GM23338 (cell line): Measurements from ENCODE around the gene POPDC2. TPM values are rescaled to one million over a fixed set of nuclear protein-coding genes. Genes with fewer than 3 reads are reported as not detected.

Experiments used
- ATAC-seq: fragments of 200-7000 bp; cut with Tn5 transposase; 3 replicates; pipeline ENCODE4 v1.9.1; 2020
- DNase-seq: peaks from one replicate; pipeline ENCODE4 v3.0.0-alpha.2; 2015; ENCODE audit warnings: low spot score
- H2AFZ ChIP-seq: fragments of 200-600 bp; sonication (generic); 2 replicates; pipeline ENCODE4 v1.8.0; 2016; ENCODE audit warnings: antibody characterized with exemption, mild to moderate bottlenecking, moderate library complexity
- H3F3A ChIP-seq: fragments of 200-600 bp; sonication (generic); replicated peaks from 2 replicates; pipeline ENCODE4 v1.8.0; 2017; ENCODE audit warnings: antibody characterized with exemption, mixed run types, low read depth
- H3K27ac ChIP-seq: fragments of 200-600 bp; sonication (generic); 2 replicates; pipeline ENCODE4 v1.6.1; 2016; ENCODE audit warnings: low read depth
- H3K27me3 ChIP-seq: fragments of 200-600 bp; sonication (generic); 2 replicates; pipeline ENCODE4 v1.8.0; 2016; ENCODE audit warnings: mild to moderate bottlenecking, mixed run types, moderate library complexity; ENCODE audit not compliant: insufficient read depth
- H3K36me3 ChIP-seq: fragments of 200-600 bp; sonication (generic); 2 replicates; pipeline ENCODE4 v1.8.0; 2016; ENCODE audit warnings: mild to moderate bottlenecking; ENCODE audit not compliant: insufficient read depth
- H3K4me1 ChIP-seq: fragments of 200-600 bp; sonication (generic); 2 replicates; pipeline ENCODE4 v1.8.0; 2016; ENCODE audit warnings: mild to moderate bottlenecking, moderate library complexity; ENCODE audit not compliant: insufficient read depth
- H3K4me2 ChIP-seq: fragments of 200-600 bp; sonication (generic); 2 replicates; pipeline ENCODE4 v1.7.1; 2017; ENCODE audit warnings: mixed run types
- H3K4me3 ChIP-seq: fragments of 200-600 bp; sonication (generic); 2 replicates; pipeline ENCODE4 v1.6.1; 2016; ENCODE audit warnings: mixed run types
- H3K79me2 ChIP-seq: fragments of 200-600 bp; sonication (generic); replicated peaks from 2 replicates; pipeline ENCODE4 v1.8.0; 2017; ENCODE audit warnings: mild to moderate bottlenecking; ENCODE audit not compliant: insufficient read depth
- H3K9me2 ChIP-seq: fragments of 200-600 bp; sonication (generic); 2 replicates; pipeline ENCODE4 v1.8.0; 2017; ENCODE audit not compliant: insufficient read depth
- H4K20me1 ChIP-seq: fragments of 200-600 bp; sonication (generic); replicated peaks from 2 replicates; pipeline ENCODE4 v1.8.0; 2017; ENCODE audit warnings: mild to moderate bottlenecking; ENCODE audit not compliant: insufficient read depth
- H3K27ac Mint-ChIP-seq: 2 replicates; pipeline ENCODE4 v1.8.0; 2020; ENCODE audit warnings: inconsistent platforms, mild to moderate bottlenecking, moderate library complexity, mixed read lengths
- H3K27me3 Mint-ChIP-seq: 3 replicates; pipeline ENCODE4 v1.8.0; 2022; ENCODE audit warnings: low read depth, mild to moderate bottlenecking, moderate library complexity, mixed read lengths, inconsistent platforms; ENCODE audit not compliant: insufficient read depth, poor library complexity
- H3K36me3 Mint-ChIP-seq: 3 replicates; pipeline ENCODE4 v1.8.0; 2021; ENCODE audit warnings: low read depth, mild to moderate bottlenecking, inconsistent platforms, moderate library complexity, mixed read lengths
- H3K4me1 Mint-ChIP-seq: 3 replicates; pipeline ENCODE4 v1.8.0; 2020; ENCODE audit warnings: mild to moderate bottlenecking, inconsistent platforms, mixed read lengths
- H3K4me3 Mint-ChIP-seq: 3 replicates; pipeline ENCODE4 v1.8.0; 2021; ENCODE audit warnings: moderate library complexity, mild to moderate bottlenecking, inconsistent platforms, mixed read lengths
- H3K9me3 Mint-ChIP-seq: 3 replicates; pipeline ENCODE4 v1.8.0; 2020; ENCODE audit warnings: moderate library complexity, mild to moderate bottlenecking, inconsistent platforms, mixed read lengths
- CREB1 ChIP-seq: fragments of 250-450 bp; sonication (Bioruptor Pico); IDR thresholded peaks from 2 replicates; pipeline ENCODE4 v1.5.0; 2020; ENCODE audit warnings: low read depth, mild to moderate bottlenecking, moderate library complexity
- EZH2phosphoT487 ChIP-seq: fragments of 200-600 bp; sonication (generic); IDR thresholded peaks from one replicate; pipeline ENCODE4 v1.8.1; 2018; ENCODE audit warnings: antibody characterized with exemption; ENCODE audit not compliant: unreplicated experiment
- JUNB ChIP-seq: IDR thresholded peaks from one replicate; pipeline ENCODE4 v1.6.1; 2016; ENCODE audit warnings: antibody characterized with exemption; ENCODE audit not compliant: unreplicated experiment
- NANOG ChIP-seq: IDR thresholded peaks from 2 replicates; pipeline ENCODE4 v1.6.1; 2016; ENCODE audit warnings: antibody characterized with exemption, borderline replicate concordance
- POLR2AphosphoS5 ChIP-seq: IDR thresholded peaks from 2 replicates; pipeline ENCODE4 v1.6.1; 2016; ENCODE audit warnings: antibody characterized with exemption, low read depth
- ZNF114 ChIP-seq: fragments of 250-450 bp; sonication (Bioruptor Pico); IDR thresholded peaks from 2 replicates; pipeline ENCODE4 v1.5.0; 2020; ENCODE audit warnings: mild to moderate bottlenecking, moderate library complexity
- ZNF331 ChIP-seq: fragments of 250-450 bp; sonication (Bioruptor Pico); IDR thresholded peaks from 2 replicates; pipeline ENCODE4 v1.5.0; 2020; ENCODE audit warnings: low read depth, mild to moderate bottlenecking, moderate library complexity
- polyA plus RNA-seq: library from polyadenylated mRNA; unstranded; fragments of >200 nt; fragmentation: Nextera tagmentation; extraction: Ambion mirVana; gene quantifications from 2 replicates; pipeline ENCODE4 v1.2.1, GENCODE V29; 2016
- total RNA-seq: library from RNA; depleted of rRNA; stranded (reverse); fragments of >200 nt; shearing (Covaris generic); gene quantifications from 2 replicates; pipeline ENCODE4 v1.2.3, GENCODE V29; 2014
- TF ChIP-seq, protein P1 (sequence below): fragments of 250-450 bp; sonication (Bioruptor Pico); IDR thresholded peaks from 2 replicates; pipeline ENCODE4 v1.5.0; 2020; ENCODE audit warnings: mild to moderate bottlenecking, moderate library complexity
- TF ChIP-seq, protein P2 (sequence below): IDR thresholded peaks from one replicate; pipeline ENCODE4 v1.6.1; 2018; ENCODE audit warnings: antibody characterized with exemption; ENCODE audit not compliant: unreplicated experiment
- TF ChIP-seq, protein P3 (sequence below), 2 experiments: fragments of 200-600 bp in 1 of 2; sonication (generic) in 1 of 2; conservative IDR thresholded peaks; 2 replicates each; pipeline versions ENCODE4 v1.5.1 to v1.6.1; 2016 to 2017; ENCODE audit warnings: antibody characterized with exemption in 2 of 2, low read depth in 2 of 2, mild to moderate bottlenecking in 2 of 2, moderate library complexity in 1 of 2

POPDC2 gene
- total and polyA plus RNA-seq, 2 experiments from 2014 or later: 0.36 TPM; not detected in 1

DNA sequence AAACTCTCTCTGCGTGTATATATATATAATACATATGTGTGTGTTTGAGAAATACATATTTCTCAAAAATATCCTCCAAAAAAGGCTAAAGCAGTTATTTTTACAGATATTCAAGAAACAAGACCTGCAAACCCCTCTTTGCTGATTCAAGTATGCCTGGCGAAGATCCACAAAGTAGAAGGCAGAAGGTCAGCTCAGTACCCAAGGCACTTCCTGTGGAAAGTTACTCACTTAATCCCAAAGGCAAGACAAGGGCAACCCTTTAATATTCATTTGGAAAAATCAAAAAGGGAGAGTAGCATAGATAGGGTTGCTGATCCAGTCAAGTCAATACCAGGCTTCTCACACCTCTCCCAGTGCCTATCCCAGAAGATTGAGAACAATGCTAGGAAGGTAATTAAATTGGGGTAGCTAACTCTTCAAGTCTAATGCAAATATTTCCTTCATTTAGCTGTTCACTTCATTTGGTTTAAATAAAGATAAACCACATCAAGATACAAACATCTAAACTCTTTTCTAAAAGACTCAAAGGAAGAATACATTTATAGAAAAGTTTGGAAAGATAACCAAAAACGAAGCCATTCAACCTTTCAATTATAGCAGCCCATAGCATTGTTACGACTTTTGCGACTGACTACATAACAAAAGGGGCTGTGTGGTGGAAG lies 9.6 kb upstream of the POPDC2 start:
- Mint-ChIP-seq H3K27me3 (no peaks in the 10 kb centered on the region), H3K36me3 (peaks cover 42% of the 10 kb centered on the region), H3K4me3 (no peak overlapping the region), H3K27ac (no peak overlapping the region), H3K4me1 (no peaks in the 10 kb centered on the region; the same call in 2 of the 3 replicates), H3K9me3 (no peaks in the 10 kb centered on the region)
- no peaks in the 10 kb centered on the region for H3F3A ChIP-seq
- no peaks in the 10 kb centered on the region for H3K4me1 ChIP-seq
- no peak for ATAC-seq
- H4K20me1 ChIP-seq: no peaks in the 10 kb centered on the region
- H3K9me2 ChIP-seq: no peaks in the 10 kb centered on the region
- TF ChIP-seq ZNF114 (CRISPR knock-in tag): no peak
- TF ChIP-seq, protein P1, sequence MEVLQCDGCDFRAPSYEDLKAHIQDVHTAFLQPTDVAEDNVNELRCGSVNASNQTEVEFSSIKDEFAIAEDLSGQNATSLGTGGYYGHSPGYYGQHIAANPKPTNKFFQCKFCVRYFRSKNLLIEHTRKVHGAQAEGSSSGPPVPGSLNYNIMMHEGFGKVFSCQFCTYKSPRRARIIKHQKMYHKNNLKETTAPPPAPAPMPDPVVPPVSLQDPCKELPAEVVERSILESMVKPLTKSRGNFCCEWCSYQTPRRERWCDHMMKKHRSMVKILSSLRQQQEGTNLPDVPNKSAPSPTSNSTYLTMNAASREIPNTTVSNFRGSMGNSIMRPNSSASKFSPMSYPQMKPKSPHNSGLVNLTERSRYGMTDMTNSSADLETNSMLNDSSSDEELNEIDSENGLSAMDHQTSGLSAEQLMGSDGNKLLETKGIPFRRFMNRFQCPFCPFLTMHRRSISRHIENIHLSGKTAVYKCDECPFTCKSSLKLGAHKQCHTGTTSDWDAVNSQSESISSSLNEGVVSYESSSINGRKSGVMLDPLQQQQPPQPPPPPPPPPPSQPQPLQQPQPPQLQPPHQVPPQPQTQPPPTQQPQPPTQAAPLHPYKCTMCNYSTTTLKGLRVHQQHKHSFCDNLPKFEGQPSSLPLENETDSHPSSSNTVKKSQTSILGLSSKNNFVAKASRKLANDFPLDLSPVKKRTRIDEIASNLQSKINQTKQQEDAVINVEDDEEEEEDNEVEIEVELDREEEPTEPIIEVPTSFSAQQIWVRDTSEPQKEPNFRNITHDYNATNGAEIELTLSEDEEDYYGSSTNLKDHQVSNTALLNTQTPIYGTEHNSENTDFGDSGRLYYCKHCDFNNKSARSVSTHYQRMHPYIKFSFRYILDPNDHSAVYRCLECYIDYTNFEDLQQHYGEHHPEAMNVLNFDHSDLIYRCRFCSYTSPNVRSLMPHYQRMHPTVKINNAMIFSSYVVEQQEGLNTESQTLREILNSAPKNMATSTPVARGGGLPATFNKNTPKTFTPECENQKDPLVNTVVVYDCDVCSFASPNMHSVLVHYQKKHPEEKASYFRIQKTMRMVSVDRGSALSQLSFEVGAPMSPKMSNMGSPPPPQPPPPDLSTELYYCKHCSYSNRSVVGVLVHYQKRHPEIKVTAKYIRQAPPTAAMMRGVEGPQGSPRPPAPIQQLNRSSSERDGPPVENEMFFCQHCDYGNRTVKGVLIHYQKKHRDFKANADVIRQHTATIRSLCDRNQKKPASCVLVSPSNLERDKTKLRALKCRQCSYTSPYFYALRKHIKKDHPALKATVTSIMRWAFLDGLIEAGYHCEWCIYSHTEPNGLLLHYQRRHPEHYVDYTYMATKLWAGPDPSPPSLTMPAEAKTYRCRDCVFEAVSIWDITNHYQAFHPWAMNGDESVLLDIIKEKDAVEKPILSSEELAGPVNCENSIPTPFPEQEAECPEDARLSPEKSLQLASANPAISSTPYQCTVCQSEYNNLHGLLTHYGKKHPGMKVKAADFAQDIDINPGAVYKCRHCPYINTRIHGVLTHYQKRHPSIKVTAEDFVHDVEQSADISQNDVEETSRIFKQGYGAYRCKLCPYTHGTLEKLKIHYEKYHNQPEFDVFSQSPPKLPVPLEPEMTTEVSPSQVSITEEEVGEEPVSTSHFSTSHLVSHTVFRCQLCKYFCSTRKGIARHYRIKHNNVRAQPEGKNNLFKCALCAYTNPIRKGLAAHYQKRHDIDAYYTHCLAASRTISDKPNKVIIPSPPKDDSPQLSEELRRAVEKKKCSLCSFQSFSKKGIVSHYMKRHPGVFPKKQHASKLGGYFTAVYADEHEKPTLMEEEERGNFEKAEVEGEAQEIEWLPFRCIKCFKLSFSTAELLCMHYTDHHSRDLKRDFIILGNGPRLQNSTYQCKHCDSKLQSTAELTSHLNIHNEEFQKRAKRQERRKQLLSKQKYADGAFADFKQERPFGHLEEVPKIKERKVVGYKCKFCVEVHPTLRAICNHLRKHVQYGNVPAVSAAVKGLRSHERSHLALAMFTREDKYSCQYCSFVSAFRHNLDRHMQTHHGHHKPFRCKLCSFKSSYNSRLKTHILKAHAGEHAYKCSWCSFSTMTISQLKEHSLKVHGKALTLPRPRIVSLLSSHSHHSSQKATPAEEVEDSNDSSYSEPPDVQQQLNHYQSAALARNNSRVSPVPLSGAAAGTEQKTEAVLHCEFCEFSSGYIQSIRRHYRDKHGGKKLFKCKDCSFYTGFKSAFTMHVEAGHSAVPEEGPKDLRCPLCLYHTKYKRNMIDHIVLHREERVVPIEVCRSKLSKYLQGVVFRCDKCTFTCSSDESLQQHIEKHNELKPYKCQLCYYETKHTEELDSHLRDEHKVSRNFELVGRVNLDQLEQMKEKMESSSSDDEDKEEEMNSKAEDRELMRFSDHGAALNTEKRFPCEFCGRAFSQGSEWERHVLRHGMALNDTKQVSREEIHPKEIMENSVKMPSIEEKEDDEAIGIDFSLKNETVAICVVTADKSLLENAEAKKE (CRISPR knock-in tag): no peak
- TF ChIP-seq ZNF331 (CRISPR knock-in tag): no peak
- TF ChIP-seq, protein P2, sequence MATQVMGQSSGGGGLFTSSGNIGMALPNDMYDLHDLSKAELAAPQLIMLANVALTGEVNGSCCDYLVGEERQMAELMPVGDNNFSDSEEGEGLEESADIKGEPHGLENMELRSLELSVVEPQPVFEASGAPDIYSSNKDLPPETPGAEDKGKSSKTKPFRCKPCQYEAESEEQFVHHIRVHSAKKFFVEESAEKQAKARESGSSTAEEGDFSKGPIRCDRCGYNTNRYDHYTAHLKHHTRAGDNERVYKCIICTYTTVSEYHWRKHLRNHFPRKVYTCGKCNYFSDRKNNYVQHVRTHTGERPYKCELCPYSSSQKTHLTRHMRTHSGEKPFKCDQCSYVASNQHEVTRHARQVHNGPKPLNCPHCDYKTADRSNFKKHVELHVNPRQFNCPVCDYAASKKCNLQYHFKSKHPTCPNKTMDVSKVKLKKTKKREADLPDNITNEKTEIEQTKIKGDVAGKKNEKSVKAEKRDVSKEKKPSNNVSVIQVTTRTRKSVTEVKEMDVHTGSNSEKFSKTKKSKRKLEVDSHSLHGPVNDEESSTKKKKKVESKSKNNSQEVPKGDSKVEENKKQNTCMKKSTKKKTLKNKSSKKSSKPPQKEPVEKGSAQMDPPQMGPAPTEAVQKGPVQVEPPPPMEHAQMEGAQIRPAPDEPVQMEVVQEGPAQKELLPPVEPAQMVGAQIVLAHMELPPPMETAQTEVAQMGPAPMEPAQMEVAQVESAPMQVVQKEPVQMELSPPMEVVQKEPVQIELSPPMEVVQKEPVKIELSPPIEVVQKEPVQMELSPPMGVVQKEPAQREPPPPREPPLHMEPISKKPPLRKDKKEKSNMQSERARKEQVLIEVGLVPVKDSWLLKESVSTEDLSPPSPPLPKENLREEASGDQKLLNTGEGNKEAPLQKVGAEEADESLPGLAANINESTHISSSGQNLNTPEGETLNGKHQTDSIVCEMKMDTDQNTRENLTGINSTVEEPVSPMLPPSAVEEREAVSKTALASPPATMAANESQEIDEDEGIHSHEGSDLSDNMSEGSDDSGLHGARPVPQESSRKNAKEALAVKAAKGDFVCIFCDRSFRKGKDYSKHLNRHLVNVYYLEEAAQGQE: no peak
- TF ChIP-seq, protein P3, sequence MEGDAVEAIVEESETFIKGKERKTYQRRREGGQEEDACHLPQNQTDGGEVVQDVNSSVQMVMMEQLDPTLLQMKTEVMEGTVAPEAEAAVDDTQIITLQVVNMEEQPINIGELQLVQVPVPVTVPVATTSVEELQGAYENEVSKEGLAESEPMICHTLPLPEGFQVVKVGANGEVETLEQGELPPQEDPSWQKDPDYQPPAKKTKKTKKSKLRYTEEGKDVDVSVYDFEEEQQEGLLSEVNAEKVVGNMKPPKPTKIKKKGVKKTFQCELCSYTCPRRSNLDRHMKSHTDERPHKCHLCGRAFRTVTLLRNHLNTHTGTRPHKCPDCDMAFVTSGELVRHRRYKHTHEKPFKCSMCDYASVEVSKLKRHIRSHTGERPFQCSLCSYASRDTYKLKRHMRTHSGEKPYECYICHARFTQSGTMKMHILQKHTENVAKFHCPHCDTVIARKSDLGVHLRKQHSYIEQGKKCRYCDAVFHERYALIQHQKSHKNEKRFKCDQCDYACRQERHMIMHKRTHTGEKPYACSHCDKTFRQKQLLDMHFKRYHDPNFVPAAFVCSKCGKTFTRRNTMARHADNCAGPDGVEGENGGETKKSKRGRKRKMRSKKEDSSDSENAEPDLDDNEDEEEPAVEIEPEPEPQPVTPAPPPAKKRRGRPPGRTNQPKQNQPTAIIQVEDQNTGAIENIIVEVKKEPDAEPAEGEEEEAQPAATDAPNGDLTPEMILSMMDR (conservative IDR thresholded peaks at IDR 0.05; ENCODE audit: low read depth in 2 of 2): no peak
- TF ChIP-seq POLR2AphosphoS5: no peak
- no peak for TF ChIP-seq JUNB
- no peak for TF ChIP-seq NANOG
- TF ChIP-seq EZH2phosphoT487: no peak
- TF ChIP-seq CREB1 (CRISPR knock-in tag): no peak
- no peak for DNase-seq
- H3K36me3 ChIP-seq: peaks cover 22% of the 10 kb centered on the region
- no peaks in the 10 kb centered on the region for H3K27me3 ChIP-seq
- H3K4me3 ChIP-seq: no peak overlapping the region
- H3K27ac ChIP-seq: no peak overlapping the region
- peaks cover under 1% of the 10 kb centered on the region; the same call in 1 of the 2 replicates for H3K79me2 ChIP-seq
- H3K4me2 ChIP-seq: no peak overlapping the region
- H2AFZ ChIP-seq: no peak overlapping the region
